Effector CD4-positive, alpha-beta T cell (primary cell): Measurements from ENCODE around the gene CALD1. TPM values are rescaled to one million over a fixed set of nuclear protein-coding genes. Genes with fewer than 3 reads are reported as not detected.

Source experiments
- DNase-seq: peaks from one replicate; pipeline ENCODE4 v3.0.0-alpha.2; 2020
- total RNA-seq: gene quantifications from one replicate; lab custom pipeline; 2026; lab: John Stamatoyannopoulos, UW

Gene CALD1
- not detected for total RNA-seq

- DNase-seq: no peak
Measured at GRCh38 chr7:134778941-134779740, at the start of gene CALD1. Gene CALD1 (plus strand): TSS chr7:134779634. CDS start chr7:134867734, 88,100 bp downstream.

GRCh38 chr7:134729895-134730294 lies 49.5 kb upstream of the CALD1 start:
- no peak for DNase-seq

DNA sequence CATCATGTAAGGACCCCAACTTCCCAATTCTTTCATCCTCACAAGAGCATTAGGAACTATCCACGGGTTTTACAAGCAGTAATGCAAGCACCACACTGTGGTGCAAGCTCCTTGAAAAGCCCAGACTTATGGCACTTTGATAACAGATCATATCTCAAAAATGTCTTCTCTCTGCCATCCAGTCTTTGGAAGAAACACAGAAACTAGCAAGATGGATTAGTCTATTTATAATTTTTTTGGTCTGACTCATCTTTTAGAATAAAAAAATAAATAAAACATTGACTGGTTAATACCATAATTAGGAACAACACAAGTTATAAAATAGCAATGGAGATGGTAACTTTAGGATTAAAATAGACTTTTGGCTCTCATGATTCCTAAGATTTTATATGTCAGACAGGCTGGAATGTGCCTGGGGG lies 49.0 kb upstream of the CALD1 start:
- no peak for DNase-seq

GRCh38 chr7:134731616-134732015 lies 47.8 kb upstream of the CALD1 start:
- DNase-seq: no peak

- DNase-seq: no peak
Measured at GRCh38 chr7:134732728-134733127, 46.7 kb upstream of the CALD1 start.

DNA sequence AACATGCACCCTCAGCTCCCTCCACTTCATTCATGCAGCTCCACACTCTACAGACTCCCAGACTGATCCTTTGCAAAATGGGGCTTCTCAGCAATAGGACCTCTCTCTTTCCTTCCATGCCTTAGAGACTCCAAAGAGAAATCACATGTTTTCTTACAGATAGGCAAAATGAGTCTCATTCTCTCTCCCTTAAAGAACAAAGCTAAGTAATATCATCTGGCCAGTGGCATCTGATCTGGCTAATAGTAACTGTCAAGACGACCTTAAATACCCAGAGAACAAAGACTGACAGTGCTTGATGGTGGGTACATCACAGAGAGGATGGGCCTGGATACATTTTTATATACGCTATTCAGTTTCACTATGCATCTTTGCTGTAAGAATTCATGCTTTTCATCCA lies 43.1 kb upstream of the CALD1 start:
- DNase-seq: no peak

DNA sequence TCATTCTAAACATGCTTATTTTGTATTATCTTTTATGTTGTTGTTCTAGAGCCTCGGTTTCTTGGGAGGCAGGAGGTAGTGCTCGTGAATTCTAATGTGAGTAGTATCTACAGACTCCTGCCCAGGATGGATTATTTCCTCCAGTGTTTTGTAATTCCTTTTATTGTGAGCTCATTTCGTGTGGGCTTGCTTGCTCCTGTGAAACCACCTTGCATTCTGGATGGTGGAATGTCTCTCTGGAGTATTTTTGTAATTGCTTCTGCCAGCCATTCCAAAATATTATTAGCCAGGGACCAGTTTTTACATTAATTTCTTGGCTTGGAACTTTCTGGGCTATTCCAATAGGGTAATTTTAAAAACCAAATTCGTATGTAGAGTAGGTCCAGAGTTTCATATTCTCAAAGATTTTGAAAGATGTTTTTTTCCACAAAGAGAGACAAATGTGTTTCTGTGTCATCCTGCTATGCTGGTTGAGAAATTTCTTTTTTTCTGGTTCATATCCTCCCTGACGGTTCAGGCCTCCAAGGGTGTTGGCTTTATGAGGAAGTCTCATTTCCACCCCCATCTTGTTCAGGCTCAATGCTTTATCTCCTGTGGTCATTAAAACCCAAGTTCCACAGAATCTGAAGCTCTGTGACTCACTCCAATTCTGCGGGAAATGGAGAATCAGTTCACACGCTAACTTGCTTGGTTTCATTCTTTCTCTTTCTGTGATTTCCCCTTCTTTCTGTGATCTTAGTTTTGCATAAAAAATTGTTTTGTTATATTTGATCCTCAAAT lies 41.7 kb upstream of the CALD1 start:
- DNase-seq: no peak

GRCh38 chr7:134739362-134739761 lies 40.1 kb upstream of the CALD1 start:
- no peak for DNase-seq

GRCh38 chr7:134740376-134740775 lies 39.1 kb upstream of the CALD1 start:
- no peak for DNase-seq

- DNase-seq: no peak
Measured at GRCh38 chr7:134741907-134742635, 37.4 kb upstream of the CALD1 start.

DNA sequence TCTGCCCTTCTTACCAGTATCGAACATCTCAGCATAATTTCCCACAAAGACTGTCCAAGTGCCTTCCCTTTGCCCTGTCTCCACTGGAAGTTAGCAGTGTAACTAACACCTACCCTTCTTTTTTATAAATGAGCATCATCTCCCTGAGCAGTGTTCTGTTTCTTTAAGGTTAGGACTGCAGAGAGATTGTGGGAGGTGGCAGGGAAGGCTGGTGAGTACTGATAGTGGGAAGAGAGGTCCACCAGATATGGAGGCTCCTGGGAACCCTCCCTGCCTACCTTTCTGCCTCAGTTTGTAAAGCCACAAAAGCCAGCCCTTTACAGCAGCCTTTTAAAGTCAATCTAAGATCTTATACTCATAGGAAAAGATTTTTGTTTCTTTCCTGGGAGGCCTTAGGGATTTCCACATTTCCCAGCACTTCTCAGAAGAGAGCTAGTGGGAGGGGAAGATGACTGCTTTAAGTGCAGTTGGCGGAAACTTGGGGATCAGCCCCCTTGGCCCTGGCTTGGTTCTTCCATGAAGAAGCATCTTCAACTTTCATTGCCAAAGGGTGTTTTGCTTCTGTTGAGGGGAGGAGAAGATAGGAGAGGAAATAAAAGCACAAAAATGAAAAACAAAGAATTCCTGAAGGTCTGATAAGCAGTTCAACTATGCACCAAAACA lies 36.6 kb upstream of the CALD1 start:
- no peak for DNase-seq

DNA sequence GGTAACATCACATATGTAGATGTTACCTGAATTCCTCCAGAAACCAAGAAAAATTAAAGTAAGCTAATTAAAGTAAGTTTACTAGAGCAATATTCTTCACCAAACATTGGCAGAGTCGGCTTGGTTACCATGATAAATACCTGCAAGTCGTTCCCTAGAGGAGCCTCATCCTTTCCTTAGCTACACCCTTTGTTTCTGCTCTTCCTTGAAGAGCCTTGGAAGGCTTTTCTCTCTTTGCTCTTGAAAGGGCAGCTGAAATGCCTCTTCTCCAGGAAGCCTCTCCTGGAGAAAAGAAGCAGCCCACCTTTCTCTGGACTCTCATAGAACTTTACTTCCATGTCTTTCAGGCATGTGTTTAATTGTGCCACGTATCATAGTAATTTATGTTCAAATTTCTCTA lies 34.9 kb upstream of the CALD1 start:
- no peak for DNase-seq

GRCh38 chr7:134747326-134747725 lies 32.1 kb upstream of the CALD1 start:
- DNase-seq: no peak

- DNase-seq: peak; percentile 52
Measured at GRCh38 chr7:134750083-134751062, 29.1 kb upstream of the CALD1 start.

DNA sequence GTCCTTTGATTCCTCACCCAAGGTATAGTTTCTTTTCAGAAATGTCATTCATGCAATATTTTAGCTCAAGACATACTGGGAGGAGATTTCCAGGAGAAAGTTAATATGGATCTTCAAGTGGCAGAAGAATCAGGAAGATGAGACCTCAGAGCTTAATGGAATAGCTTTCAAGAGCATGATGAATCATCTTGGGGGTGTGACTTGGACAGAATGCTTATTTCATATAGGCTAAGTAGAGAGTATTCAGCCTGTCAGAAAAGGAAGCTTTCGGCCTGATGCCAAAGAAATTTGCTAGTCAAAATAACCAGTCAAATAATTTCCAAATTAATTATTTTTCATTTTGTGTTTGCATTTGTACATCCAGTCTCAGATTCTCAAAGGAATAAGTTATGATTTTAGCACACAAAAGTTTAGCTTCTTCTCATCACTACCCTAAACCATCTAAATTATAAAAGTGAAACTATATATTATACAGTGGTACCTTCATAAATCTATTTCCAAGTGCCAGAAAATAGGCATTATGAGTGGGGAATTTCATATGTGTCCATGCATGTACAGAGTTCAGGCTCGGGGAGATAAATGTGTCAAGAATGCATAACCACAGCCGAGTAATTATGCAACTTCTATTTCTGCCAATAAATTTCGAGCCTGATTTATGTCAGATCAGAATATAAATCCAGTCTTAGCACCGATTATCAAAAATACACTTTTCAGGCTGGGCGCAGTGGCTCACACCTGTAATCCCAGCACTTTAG lies 27.3 kb upstream of the CALD1 start:
- DNase-seq: no peak

- peak; percentile 13 for DNase-seq
Measured at GRCh38 chr7:134755422-134756022, 23.9 kb upstream of the CALD1 start.

- DNase-seq: no peak
Measured at GRCh38 chr7:134757938-134758337, 21.5 kb upstream of the CALD1 start.

DNA sequence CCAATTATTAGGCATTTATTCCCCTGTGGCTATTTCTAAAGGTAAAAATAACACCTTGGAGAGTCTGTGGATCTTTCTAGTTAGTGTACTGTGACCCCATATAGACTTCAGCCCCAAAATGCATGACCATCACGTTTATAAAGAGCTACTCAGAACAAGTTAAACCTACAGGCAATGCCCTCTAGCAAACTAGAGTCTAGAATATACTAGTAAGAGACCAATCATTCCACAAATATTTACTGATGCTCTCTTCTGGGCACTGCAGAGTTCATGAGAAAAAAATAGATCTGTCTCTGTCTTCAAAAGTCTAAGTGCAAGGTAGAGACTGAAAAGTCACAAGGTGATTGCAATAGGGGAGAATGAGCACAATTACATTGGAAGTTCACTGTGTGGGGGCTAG lies 20.5 kb upstream of the CALD1 start:
- DNase-seq: no peak

DNA sequence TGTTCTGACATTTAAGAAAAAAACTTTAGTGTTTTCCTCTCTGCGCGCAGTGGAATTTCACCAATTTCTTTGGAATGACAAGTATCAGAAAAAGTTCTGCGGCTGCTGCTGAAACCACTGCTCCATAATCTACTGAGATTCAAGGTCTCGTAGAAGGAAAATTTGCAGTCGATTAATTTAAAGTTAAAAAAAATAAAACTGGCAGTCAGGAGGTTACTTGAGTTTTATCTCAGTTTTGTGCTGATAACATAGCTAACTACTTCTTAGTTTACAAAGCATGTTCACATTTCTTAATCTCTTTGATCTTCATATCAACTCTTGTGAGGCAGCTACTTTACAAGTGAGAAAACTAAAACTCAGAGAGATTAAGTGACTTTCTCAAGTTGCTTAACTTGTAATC lies 18.2 kb upstream of the CALD1 start:
- DNase-seq: no peak

GRCh38 chr7:134763960-134764359 lies 15.5 kb upstream of the CALD1 start:
- DNase-seq: no peak
